ENCODE results near the gene MAP1B. TPM values are rescaled to one million over a fixed set of nuclear protein-coding genes. Genes with fewer than 3 reads are reported as not detected.

MAP1B gene
- polyA plus RNA-seq, 3 donors, result 0.02 TPM; not detected in 2

DNA sequence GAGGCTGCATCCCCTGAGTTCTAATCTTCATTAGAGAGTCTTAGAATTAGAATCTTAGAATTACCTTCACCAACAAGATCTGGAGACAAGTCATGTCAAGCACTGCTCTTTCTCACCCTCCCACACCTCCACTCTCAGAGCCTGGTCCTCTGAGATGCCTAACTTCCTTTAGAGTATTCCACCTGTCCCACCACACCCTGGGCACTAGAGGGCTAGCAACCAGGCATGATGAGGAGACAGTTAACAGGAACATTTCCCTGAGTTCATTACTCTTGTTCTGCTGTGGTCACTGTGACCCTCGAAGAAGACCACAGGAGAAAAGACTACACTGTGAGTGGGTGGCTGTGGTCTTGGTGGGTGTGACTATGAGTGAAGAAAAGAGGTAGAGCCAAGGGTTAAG, 25.2 kb upstream of the MAP1B start:
- Histone ChIP-seq H3K4me2 (replicated peaks; ENCODE audit: extremely low read depth, low read length, poor library complexity, severe bottlenecking) (no peak overlapping the region), H2AFZ (ENCODE audit: insufficient read depth, low read depth, low read length, poor library complexity, severe bottlenecking) (no peak overlapping the region), H3K27me3 (ENCODE audit: control insufficient read depth in 2 of 2, insufficient read depth in 2 of 2, low read length in 2 of 2) (peaks cover 7 to 8% of the 10 kb centered on the region in 2 donors), H3K9ac (ENCODE audit: insufficient read depth, low read length, poor library complexity, severe bottlenecking) (no peak overlapping the region), H3K36me3 (replicated peaks in 1 of 2; ENCODE audit: control insufficient read depth in 1 of 2, insufficient read depth in 2 of 2, low read length in 2 of 2) (no peaks in the 10 kb centered on the region), H3K79me2 (ENCODE audit: insufficient read depth, low read length) (no peaks in the 10 kb centered on the region), H3K4me1 (ENCODE audit: control insufficient read depth in 1 of 2, insufficient read depth in 2 of 2, low read length in 2 of 2) (no peaks in the 10 kb centered on the region), H3K27ac (ENCODE audit: low read depth in 1 of 2, low read length in 2 of 2) (no peak overlapping the region), H4K20me1 (ENCODE audit: insufficient read depth, low read length) (no peaks in the 10 kb centered on the region), H3K4me3 (replicated peaks in 1 of 3; ENCODE audit: low read depth in 2 of 3, low read length in 3 of 3) (no peak overlapping the region), H3K9me3 (replicated peaks in 1 of 2; ENCODE audit: control insufficient read depth in 1 of 2, insufficient read depth in 1 of 2, low read length in 2 of 2) (no peaks in the 10 kb centered on the region)
- H3K27ac Mint-ChIP-seq, result no peak overlapping the region
- H3K4me3 Mint-ChIP-seq, result no peak overlapping the region
- DNase-seq, result no peak
- H3K9me3 Mint-ChIP-seq, result no peaks in the 10 kb centered on the region
- no CpG with 5 or more reads among the region's 1 CpG for WGBS (ENCODE audit: insufficient coverage)
- H3K36me3 Mint-ChIP-seq, result no peaks in the 10 kb centered on the region
- no peaks in the 10 kb centered on the region for H3K4me1 Mint-ChIP-seq
- intact Hi-C loops (cut with micrococcal nuclease), result no loop called here
- TF ChIP-seq, protein P1, sequence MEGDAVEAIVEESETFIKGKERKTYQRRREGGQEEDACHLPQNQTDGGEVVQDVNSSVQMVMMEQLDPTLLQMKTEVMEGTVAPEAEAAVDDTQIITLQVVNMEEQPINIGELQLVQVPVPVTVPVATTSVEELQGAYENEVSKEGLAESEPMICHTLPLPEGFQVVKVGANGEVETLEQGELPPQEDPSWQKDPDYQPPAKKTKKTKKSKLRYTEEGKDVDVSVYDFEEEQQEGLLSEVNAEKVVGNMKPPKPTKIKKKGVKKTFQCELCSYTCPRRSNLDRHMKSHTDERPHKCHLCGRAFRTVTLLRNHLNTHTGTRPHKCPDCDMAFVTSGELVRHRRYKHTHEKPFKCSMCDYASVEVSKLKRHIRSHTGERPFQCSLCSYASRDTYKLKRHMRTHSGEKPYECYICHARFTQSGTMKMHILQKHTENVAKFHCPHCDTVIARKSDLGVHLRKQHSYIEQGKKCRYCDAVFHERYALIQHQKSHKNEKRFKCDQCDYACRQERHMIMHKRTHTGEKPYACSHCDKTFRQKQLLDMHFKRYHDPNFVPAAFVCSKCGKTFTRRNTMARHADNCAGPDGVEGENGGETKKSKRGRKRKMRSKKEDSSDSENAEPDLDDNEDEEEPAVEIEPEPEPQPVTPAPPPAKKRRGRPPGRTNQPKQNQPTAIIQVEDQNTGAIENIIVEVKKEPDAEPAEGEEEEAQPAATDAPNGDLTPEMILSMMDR (IDR thresholded peaks at IDR 0.05), result no peak
- H3K27me3 Mint-ChIP-seq (ENCODE audit: low read depth in 3 of 3), result peaks cover 14 to 32% (median 15%) of the 10 kb centered on the region in 3 donors

DNA sequence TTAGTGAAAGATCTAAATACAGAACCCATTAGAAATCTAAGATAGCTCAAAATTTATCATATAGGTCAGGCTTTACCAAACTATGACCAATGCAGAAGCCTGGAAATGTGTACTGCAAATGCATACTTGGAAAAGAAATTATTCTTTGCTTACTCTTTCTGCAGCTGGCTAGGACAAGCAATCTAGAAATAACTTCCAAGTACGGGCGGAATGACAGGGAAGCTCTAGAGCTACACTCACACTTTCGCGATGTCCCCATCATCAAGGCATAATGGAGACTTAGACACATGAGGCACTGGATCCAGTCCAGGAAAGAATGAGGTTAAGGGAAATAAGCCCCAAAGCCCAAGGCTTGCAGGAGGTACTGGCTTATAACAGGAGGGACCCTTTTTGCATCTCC, 22.4 kb upstream of the MAP1B start:
- H3K4me2 ChIP-seq (replicated peaks; ENCODE audit: extremely low read depth, low read length, poor library complexity, severe bottlenecking), result no peak overlapping the region
- TF ChIP-seq, protein P1 (IDR thresholded peaks at IDR 0.05), result no peak
- no peaks in the 10 kb centered on the region for H3K79me2 ChIP-seq (ENCODE audit: insufficient read depth, low read length)
- no peak overlapping the region for H3K27ac Mint-ChIP-seq
- no peak overlapping the region for H2AFZ ChIP-seq (ENCODE audit: insufficient read depth, low read depth, low read length, poor library complexity, severe bottlenecking)
- intact Hi-C loops (cut with micrococcal nuclease), result no loop called here
- no peaks in the 10 kb centered on the region for H3K4me1 Mint-ChIP-seq
- H3K36me3 ChIP-seq (replicated peaks in 1 of 2; ENCODE audit: control insufficient read depth in 1 of 2, insufficient read depth in 2 of 2, low read length in 2 of 2), result no peaks in the 10 kb centered on the region
- no peak overlapping the region for H3K4me3 ChIP-seq (replicated peaks in 1 of 3; ENCODE audit: low read depth in 2 of 3, low read length in 3 of 3)
- no peaks in the 10 kb centered on the region for H3K4me1 ChIP-seq (ENCODE audit: control insufficient read depth in 1 of 2, insufficient read depth in 2 of 2, low read length in 2 of 2)
- no peak overlapping the region for H3K4me3 Mint-ChIP-seq
- no peak overlapping the region for H3K27ac ChIP-seq (ENCODE audit: low read depth in 1 of 2, low read length in 2 of 2)
- no peaks in the 10 kb centered on the region for H3K36me3 Mint-ChIP-seq
- H3K9me3 ChIP-seq (replicated peaks in 1 of 2; ENCODE audit: control insufficient read depth in 1 of 2, insufficient read depth in 1 of 2, low read length in 2 of 2), result no peaks in the 10 kb centered on the region
- H3K9me3 Mint-ChIP-seq, result peaks cover 0 to 4% (median 0%) of the 10 kb centered on the region in 7 donors
- no peak overlapping the region for H3K9ac ChIP-seq (ENCODE audit: insufficient read depth, low read length, poor library complexity, severe bottlenecking)
- H4K20me1 ChIP-seq (ENCODE audit: insufficient read depth, low read length), result no peaks in the 10 kb centered on the region
- 90% methylated on average over 4 of the region's 4 CpGs for WGBS (ENCODE audit: insufficient coverage)
- DNase-seq, result no peak
- H3K27me3 ChIP-seq (ENCODE audit: control insufficient read depth in 2 of 2, insufficient read depth in 2 of 2, low read length in 2 of 2), result peaks cover 5 to 7% of the 10 kb centered on the region in 2 donors
- H3K27me3 Mint-ChIP-seq (ENCODE audit: low read depth in 3 of 3), result peaks cover 8 to 24% (median 14%) of the 10 kb centered on the region in 3 donors
